Astrocyte of the hippocampus (primary cell): Measurements from ENCODE around the gene RASAL1.

ENCODE experiments used
- DNase-seq: peaks from one replicate; pipeline ENCODE4 v3.0.0; 2011; ENCODE audit warnings: low read depth, low spot score

RASAL1 gene

DNA sequence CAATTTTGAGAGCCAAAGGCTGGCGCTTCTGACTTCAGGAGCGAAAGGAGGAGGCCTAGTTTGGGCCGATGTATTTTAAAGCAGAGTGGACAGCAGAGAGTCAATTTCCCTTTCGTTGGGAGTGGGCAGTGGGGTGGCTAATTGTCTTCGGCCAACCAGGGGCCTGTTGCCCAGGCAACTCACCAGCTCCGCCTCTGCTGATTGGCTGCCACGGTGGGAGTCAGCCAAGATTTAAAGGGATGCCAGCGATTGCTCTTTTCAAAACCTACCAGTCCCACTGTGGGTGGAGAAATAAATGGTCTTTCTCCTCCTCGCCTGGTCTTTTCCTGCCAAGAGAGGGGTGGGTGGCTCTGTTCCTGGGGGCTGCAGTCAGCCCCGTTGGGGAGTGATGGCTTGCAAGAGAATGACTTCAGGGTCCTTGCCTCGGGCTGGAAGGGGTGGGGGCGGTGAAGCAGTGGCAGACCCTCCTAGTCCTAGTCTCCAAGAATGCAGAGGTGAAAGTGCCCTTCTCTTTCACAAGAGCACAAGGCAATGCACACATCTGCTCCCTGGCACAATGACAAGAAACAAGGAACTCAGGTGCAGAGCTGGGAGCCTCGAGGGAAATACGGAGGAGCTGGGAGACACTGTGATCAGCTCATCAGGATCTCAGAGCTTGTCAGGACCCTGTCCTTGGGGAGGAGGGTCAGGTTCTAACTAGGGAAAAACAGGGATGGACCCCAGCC, 37.7 kb downstream of the RASAL1 start:
- DNase-seq = peak; percentile 70

DNA sequence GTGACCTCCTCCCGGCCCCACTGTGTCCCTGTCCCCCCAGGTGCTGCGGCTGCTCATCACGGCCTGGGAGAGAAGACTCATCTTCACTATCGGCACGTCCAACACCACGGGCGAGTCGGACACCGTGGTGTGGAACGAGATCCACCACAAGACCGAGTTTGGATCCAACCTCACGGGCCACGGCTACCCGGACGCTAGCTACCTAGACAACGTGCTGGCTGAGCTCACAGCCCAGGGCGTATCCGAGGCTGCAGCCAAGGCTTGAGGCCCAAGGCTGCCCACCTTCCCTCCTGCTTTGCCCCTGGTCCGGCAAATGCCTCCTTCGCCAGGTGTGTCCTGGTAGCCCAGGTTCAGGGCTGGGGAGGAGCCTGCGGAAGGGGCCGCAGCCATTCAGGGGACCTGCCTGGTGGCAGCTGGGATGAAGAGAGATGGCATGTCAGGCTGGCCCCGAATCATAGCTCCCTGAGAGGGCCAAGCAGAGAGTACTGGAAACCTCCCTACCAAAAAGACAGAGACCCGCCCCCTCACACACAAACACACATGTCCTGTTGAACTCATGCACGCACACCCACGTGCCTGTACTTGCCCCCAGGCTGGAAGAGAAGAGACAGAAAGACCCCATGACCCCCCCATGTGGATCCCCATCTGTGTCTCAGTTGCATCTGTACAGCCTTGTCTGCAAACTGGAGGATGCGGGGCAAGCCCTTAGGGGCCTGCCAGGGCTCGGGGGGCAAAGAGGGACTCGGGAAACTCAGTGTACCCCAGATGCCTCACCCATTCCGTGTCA, 38.7 kb downstream of the RASAL1 start:
- DNase-seq = no peak

DNA sequence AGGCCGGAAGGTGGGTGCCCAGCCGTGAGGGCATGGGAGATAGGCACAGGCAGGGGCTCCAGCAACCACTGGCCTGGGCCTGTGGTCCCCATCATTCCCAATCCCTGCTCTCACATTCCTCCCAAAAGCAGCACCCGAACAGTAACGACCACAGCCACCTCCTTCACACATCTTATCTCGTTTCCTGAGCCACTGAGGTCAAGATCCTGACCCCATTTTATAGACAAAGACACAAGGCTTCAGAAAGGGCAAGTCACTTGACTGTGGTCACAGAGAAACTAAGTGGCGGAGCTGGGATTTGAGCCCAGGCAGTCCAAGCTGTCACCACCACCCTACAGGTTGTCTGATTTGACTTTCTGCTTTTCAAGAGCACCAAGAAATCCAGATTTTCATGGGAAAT, 40.2 kb downstream of the RASAL1 start:
- DNase-seq = no peak

DNA sequence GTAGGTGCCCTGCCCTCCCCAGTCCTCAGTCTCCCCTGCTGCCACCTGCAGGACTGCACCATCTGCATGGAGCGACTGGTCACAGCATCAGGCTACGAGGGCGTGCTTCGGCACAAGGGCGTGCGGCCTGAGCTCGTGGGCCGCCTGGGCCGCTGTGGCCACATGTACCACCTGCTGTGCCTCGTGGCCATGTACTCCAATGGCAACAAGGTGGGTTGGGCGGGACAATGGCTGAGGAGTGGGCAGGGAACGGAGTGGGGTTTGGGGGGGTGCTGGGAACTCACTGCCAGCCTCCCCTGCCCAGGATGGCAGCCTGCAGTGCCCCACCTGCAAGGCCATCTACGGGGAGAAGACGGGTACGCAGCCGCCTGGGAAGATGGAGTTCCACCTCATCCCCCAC, 40.8 kb downstream of the RASAL1 start:
- no peak for DNase-seq

DNA sequence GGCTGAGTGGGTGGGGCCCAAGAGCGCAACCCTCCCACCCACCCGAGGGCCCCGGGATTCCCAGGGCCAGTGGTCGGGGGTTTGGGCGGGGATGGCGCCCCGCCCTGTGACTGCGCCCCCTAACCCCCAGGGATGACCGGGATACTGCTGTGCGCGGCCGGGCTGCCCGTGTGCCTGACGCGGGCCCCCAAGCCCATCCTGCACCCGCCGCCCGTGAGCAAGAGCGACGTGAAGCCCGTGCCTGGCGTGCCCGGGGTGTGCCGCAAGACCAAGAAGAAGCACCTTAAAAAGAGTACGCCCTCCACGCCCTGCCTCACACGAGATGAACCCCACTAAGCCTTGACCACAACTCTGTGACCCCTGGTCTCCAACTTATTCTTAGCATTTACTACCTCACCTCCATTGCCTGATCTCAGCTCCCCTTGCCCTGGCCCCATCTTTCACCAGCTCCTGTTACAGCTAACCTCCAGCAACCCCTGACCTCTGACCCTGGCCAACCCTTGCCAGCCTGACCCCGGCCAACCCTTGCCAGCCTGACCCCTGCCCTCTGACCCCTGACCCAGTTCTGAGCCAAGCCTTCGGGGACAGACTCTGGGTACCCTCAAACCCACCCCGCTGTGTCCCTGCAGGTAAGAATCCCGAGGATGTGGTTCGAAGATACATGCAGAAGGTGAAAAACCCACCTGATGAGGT, 42.0 kb downstream of the RASAL1 start:
- DNase-seq = no peak

DNA sequence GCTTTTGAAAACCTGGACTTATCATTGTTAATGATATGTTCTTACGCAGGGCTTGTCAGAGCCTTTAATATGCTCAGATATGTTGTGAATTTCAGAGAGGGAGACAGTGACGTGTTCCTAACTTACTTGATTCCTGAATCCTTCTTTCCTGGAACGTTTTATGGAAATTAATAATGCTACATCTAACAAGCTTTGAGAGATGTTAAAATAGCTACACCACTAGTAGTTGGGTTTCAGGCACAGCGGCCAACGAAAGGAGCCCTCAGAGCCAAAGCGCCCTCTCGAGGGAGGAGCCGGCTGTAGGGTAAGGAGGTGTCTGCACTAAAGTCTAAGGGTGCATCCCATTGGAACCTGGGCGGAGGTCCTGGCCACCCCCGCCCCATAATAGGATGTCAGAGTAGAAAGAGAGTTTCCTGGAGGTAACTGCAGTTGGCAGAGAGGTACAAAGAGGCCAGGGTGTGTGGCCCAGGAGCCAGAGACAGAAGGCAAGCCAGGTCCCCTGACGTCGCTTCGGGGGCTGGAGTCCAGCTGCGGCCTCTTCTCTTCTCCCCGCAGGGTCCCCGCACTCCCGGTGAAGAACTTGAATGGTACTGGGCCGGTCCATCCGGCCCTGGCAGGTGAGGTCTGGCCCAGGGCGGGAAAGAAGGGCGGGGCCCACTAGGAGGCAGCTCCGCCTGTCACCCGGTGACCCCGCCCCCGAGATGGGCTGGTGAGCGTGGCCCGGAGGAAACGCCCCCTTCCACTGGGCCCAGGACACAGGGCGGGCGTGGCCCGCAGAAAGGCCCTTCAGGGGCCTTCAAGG, 42.8 kb downstream of the RASAL1 start:
- no peak for DNase-seq

DNA sequence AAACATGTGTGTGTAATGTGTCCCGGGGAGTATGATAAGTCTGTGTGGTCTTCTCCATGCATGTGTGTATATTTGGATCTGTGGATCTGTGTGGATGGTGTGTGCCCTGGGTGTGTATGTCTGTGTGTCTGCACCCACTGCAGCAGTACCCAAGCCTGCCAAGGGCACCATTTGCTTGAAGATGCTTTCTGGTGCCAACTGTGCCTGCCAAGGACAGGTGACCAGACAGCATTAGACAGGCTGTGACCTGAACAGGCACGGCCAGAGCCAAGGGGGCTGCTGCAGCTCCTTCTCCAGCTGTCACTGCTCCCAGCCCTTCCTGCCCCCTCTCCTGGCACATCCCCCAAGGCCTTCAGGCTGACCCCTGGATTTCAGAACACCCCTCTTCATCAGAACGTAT, 44.1 kb downstream of the RASAL1 start:
- DNase-seq = no peak

DNA sequence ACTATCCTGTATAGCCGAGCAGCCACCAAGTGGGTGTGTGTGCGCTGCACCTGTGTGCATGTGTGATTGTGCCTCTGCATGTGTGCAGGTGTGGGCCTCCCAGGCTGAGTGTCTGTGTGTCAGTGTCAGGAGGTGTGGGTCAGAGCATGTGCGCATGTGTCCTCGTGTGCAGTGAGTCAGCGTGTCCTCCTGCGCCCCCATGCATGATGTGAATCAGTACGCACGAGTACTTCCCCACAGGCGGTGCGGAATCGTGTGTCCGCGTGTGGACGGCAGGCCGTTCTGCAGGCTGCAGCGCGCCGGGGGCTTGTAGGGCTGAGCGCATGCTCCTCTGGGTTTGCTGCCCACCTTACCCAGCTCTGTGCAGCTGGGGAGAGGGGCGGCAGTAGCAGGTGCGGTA, 44.8 kb downstream of the RASAL1 start:
- no peak for DNase-seq

DNA sequence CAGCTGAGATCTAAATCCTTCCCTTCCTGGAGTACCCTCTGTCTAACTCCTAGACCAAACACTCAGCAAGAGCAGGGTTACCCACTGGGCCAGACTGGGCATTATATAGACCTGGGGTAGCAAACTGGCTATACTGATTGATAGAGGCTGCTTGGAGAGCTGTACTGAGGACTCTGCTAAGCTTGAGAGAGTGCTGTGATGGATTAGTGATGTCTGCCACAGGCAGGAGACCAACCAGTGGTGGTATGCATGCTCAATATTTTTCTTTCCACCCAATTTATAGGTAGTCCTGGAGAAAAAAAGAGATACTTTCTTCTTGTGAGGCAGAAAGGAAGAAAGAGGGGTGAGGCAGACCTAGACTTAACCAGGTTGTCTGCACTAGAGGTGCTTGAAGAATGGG, 45.7 kb downstream of the RASAL1 start:
- DNase-seq = no peak

DNA sequence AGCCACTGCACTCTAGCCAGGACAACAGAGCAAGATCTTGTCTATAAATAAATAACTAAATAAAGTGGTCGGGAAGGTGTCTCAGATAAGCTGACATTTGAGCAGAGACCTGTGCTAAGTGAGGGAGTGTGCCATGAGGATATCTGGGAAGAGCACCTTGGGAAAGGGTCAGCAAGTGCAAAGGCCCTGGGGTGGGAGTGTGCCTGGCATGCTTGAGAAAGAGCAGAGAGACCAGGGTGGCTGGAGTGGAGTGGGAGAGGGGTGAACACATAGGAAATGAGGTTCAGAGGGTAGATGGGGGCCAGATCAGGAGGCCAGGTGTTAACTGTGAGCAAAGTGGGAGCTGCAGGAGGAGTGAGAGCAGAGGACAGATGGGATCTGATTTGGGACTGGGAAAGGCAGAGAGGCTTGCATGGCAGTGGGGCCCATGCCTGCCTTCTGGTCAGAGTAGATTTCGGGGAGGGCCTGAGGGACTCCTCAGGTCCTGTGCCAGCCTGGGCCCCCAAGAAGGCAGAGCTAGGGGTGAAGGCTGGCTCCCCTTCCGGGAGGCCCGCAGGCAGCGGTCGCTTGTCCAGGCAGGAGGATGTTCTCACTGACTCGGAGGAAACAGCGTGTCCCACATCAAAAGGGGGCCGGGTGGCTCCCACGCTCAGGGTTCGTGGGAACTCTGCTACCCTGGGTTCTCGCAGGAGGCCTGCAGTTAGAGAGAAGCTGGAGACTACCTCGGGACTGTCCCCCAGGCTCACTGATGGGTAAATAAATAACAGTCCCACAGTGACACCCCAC, 46.4 kb downstream of the RASAL1 start:
- DNase-seq = no peak

DNA sequence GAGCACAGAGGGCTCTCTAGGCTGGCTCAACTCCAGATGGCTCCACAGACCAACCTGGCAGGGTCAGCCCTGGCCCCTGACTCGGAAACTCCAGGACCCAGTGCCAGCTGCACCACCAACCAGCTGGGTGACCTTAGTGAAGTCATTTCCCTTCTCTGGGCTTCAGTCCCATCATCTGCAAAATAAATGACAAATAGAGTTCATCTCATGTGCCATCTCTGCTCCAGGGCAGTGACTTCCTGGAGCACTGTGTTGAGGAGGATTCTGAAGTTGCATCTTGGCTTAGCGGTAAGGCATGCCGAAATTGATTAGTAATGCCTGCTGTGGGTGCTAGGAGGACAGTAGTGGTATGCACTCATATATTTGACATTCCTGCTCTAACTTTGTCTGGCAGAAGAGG, 47.5 kb downstream of the RASAL1 start:
- DNase-seq = no peak

DNA sequence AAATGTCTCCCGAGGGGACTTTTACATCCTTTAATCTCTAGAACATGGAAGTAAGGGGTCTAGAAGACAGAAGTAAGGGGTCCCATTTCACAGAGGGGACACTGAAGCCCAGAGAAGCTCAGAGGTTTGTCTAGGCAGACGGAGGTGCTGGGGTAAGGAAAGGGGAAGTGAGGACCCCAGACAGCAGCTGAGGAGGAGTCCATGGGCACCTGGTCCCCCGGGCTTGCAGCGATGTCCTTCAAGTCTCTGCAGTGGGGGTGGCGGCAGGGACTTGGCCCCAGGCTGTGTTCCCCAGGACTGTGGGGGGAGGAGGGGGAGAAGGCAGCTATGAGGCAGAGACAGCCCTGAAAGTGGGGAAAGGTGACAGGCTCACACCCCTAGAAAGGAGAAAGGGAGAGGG, 48.4 kb downstream of the RASAL1 start:
- no peak for DNase-seq

DNA sequence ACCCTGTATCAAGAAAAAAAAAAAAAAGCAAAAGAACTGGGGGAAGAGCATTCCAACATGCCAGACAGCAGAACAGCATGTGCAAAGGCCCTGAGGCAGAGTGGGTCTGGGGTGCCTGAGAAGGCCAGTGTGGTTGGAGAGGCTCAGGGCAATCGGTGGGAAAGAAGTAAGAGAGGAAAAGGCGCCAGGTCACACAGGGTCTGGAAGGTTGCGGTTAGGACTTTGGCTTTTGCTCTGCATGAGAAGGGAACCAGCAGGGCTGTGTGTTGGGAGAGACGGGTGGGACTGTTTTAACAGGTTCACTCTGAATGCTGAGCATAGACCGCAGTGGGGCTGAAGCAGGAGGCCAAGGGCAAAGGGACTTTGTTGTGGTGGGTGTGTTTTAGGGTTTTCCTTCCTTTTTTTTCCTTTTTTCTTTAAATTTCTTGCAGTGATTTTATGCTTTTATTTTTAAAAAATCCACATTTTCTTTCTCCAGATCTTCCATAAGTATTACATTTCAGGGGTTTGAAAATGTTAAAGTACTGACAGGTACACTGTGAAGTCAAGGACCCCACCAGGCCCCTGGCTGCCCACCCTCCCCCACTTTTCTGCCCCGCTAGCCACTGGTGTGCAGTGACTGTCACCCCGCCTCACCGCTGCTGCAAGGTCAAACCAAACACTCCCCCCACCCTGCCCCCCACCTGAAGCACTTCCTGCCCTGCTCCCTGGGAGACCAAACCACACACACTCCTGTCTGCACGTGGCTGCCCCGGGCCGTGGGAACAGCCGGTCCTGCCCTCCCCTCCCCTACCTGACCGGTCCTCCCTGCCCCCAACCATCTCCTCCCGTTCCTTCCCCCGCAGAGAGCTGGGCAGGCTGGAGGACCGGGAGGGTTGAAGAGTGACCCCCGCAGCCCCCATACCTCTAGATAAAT, 49.1 kb downstream of the RASAL1 start:
- peak; percentile 21 for DNase-seq

DNA sequence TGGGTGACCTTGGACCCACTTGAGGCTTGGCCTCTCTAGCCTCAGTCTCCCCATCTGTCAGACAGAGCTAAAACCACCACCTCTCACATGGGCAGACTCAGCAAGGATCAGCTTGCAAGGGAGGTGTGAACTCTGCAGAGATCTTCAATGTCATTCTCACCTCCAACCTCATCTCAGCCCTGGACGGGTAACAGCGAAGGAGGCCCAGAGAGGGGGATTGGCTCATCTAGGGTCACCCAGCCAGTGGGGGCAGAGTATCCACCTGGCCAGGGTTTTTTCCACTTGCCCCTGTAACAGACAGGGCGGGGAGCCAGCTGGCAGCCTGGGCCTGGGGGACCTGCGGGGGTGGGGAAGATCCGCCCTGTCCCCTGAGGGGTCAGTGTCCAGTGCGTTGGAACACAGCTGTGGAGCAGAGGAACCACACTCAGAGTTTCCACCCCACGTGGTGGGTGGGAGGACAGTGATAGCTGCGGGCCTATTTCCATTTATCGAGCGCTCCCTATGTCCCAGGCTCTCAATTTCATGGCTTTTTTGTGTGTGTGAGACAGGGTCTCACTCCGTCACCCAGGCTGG, 51.6 kb downstream of the RASAL1 start:
- DNase-seq = no peak

DNA sequence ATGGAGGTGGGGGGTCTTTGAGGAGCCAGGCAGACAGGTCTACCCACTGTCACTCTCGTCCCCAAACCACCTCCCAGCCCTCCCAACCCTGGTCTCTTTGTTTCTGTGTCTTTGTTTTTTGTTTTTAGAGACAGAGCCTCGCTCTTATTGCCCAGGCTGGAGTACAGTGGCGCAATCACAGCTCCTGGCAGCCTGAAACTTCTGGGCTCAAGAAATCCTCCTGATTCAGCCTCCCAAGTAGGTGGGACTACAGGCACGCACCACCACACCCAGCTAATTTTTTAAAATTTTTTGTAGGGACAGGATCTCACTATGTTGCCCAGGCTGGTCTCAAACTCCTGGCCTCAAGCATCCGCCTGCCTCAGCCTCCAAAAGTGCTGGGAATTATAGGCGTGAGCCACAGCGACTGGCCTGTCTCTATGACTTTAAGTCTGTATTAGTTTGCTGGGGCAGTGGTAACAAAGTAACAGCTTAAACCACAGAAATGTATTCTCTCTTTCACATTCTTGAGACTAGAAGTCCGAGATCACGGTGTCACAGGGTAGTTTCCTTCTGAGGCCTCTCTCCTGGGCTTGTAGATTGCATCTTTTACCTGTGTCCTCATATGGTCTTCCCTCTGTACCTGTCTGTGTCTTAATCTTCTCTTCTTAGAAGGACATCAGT, 52.9 kb downstream of the RASAL1 start:
- no peak for DNase-seq

DNA sequence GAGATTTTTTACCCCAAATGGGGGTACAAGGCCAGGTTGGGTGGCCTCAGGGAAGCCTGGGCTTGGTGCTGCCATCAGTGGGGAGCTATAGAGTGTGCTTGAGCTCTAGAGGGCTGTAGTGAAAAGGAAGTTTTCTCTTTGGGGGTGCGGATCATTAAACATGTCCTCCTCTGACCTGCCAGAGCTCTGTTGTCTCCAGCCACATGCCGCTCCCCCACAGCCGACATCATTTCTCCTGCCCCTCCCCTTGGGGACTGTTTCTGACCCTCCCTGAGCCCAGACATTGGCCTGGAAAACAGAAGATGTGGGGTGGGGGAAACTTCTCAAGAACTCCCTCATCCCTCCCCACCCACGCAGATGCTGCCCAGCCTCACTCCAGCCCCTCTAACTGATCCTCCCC, 53.7 kb downstream of the RASAL1 start:
- no peak for DNase-seq

DNA sequence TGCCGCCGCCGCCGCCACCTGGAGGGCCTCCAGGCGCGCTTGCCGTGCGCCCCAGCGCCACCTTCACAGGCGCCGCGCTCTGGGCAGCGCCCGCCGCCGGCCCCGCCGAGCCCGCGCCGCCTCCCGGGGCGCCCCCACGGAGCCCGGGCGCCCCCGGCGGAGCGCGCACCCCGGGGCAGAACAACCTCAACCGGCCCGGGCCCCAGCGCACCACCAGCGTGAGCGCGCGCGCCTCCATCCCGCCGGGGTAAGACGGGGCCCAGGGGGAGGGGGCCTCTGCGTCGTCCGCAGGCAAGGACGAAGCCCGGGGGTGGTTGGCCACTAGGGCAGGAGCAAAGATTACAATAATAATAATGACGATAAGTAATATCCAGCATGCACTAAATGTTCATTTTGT, 57.7 kb downstream of the RASAL1 start:
- no peak for DNase-seq

DNA sequence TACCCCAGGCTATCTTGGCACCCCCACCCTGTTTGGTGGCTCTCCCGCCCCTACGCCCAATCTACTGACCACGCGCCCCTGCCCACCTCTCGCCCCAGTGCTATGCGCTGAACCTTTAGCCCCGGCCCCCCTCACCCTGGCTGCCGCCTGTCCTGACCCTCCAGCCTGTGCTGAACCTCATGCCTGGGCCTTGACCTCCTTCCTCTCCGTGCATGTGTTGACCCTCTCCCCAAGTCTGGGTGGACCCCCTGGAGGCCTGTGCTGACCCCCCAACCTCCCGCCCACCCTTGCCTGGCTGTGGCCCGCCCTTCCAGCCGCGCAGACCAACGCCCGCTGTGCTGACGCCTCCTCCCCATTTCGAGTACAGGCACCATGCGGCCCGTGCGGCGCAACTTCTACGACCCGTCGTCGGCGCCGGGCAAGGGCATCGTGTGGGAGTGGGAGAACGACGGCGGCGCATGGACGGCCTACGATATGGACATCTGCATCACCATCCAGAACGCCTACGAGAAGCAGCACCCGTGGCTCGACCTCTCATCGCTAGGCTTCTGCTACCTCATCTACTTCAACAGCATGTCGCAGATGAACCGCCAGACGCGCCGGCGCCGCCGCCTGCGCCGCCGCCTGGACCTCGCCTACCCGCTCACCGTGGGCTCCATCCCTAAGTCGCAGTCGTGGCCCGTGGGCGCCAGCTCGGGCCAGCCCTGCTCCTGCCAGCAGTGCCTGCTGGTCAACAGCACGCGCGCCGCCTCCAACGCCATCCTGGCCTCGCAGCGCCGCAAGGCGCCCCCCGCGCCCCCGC, 58.3 kb downstream of the RASAL1 start:
- DNase-seq = no peak
